ENCODE data around the gene KRT15. TPM values are rescaled to one million over a fixed set of nuclear protein-coding genes. Genes with fewer than 3 reads are reported as not detected.
A peak's percentile ranks its signal among the peaks of the same experiment; 100 is the strongest.

The KRT15 gene
- total and polyA plus RNA-seq, 9 of the 15 experiments (the other 6 are each of a cell fraction or from before 2014, with no cell fraction given), result 0.28 to 4.4 (median 0.56) TPM

- Histone ChIP-seq H3K27me3 (ENCODE audit: control insufficient read depth in 2 of 2, insufficient read depth in 2 of 2, low read length in 2 of 2) (peaks cover 9 to 57% of the 10 kb centered on the region in 2 experiments), H4K20me1 (replicated peaks; ENCODE audit: control insufficient read depth, insufficient read depth, low read length) (no peaks in the 10 kb centered on the region), H3K9me1 (ENCODE audit: control insufficient read depth, insufficient read depth, low read length) (no peaks in the 10 kb centered on the region), H2AFZ (ENCODE audit: low read depth, low read length) (no peak overlapping the region), H3K4me2 (ENCODE audit: insufficient read depth, low read length) (peak overlapping the region; percentile 14; the same call in 1 of the 2 replicates), H3K36me3 (ENCODE audit: control insufficient read depth, insufficient read depth, low read length) (no peaks in the 10 kb centered on the region), H3K79me2 (ENCODE audit: control insufficient read depth, insufficient read depth, low read length) (no peaks in the 10 kb centered on the region), H3K27ac (ENCODE audit: extremely low read depth, low read depth, low read length) (no peak overlapping the region), H3K9me3 (replicated peaks; ENCODE audit: control insufficient read depth, insufficient read depth, low read depth, low read length) (no peaks in the 10 kb centered on the region), H3K4me3 (no peak overlapping the region), H3K9ac (ENCODE audit: insufficient read depth in 1 of 2, low read depth in 2 of 2, low read length in 2 of 2) (0 out of 4 replicates have a peak overlapping the region, but pooled peaks of 1 of the 2 experiments have one; percentile 15), H3K4me1 (replicated peaks in 1 of 2; ENCODE audit: control insufficient read depth in 2 of 2, insufficient read depth in 2 of 2, low read length in 2 of 2) (peaks cover 3 to 4% of the 10 kb centered on the region in 2 experiments; a peak in 2 of 5 replicates)
- ATAC-seq (no peak), DNase-seq (ENCODE audit: extremely low read depth in 1 of 4, low spot score in 3 of 4) (peak in 1 of 4 experiments; percentile 38), FAIRE-seq (peak; percentile 74)
- intact Hi-C loops (cut with micrococcal nuclease) (no loop called here), in situ Hi-C loops (cut with MboI) (no loop called here)
- CTCF ChIA-PET (ENCODE audit: low intra/inter-chr PET ratio), result interaction anchor here (0.5 kb wide), 1 partner anchor 55 kb away, joined by 6 read pairs; no protein-coding TSS in a partner anchor
- TF ChIP-seq BHLHE40 (IDR thresholded peaks at IDR 0.05; ENCODE audit: low read length) (peak; percentile 51; the same call in 1 of the 2 replicates), BCOR (IDR thresholded peaks at IDR 0.05) (no peak), MNT (conservative IDR thresholded peaks at IDR 0.05) (0 out of 4 replicates have a peak, but pooled peaks of 1 of the 2 experiments have one; percentile 27), E2F6 (IDR thresholded peaks at IDR 0.05; ENCODE audit: borderline replicate concordance in 1 of 2, extremely low read depth in 1 of 2, insufficient read depth in 1 of 2, insufficient read length in 1 of 2, low read depth in 1 of 2, low read length in 1 of 2, poor library complexity in 1 of 2, severe bottlenecking in 1 of 2) (peak in 1 of 2 experiments; percentile 19), USF1 (CRISPR knock-in tag; IDR thresholded peaks at IDR 0.05) (0 out of 2 replicates have a peak, but pooled peaks have one; percentile 10), L3MBTL2 (IDR thresholded peaks at IDR 0.05) (peak; percentile 53), ETV1 (tag; conservative IDR thresholded peaks at IDR 0.05; ENCODE audit: low read depth) (no peak)
- POLR2A ChIA-PET, result interaction anchor here (0.7 kb wide), 1 partner anchor 160 kb away, joined by 3 read pairs; no protein-coding TSS in a partner anchor
- 0% methylated on average over 8 of the region's 8 CpGs for WGBS (ENCODE audit: insufficient coverage, low coverage, missing lambda C conversion rate)
- no TSS peak for BruUV-seq (replicated peaks)
Measured at GRCh38 chr17:41474863-41475262, 43.8 kb downstream of the KRT15 start.
